GM12878 (cell line): ENCODE measurements around the gene DNAJC2. TPM values are rescaled to one million over a fixed set of nuclear protein-coding genes. Genes with fewer than 3 reads are reported as not detected.

Source experiments
- ATAC-seq: fragments of 200-7000 bp; cut with Tn5 transposase; 3 replicates; pipeline ENCODE4 v1.9.1; 2020; ENCODE audit warnings: mild to moderate bottlenecking, moderate library complexity
- BruUV-seq: library from RNA; stranded (reverse); fragments of 400-500 nt; replicated peaks from 2 replicates; lab custom pipeline; 2021; lab: Mats Ljungman, UMichigan
- CTCF ChIA-PET: fragments of 300-600 bp; sonication (Branson Sonifier 250); formaldehyde crosslinking; extraction: SDS; loops from one replicate; lab custom pipeline; 2021; ENCODE audit warnings: inconsistent platforms; lab: Yijun Ruan, JAX
- POLR2A ChIA-PET: fragments of 350-600 bp; formaldehyde crosslinking; extraction: SDS; loops from one replicate; lab custom pipeline; 2021; ENCODE audit warnings: inconsistent platforms; lab: Charles Lee
- RAD21 ChIA-PET: fragments of 300-600 bp; sonication (Branson Sonifier 250); formaldehyde crosslinking; loops from one replicate; lab custom pipeline; 2023; ENCODE audit warnings: antibody characterized with exemption; ENCODE audit not compliant: unreplicated experiment; lab: Charles Lee
- SMC1A ChIA-PET: fragments of 300-600 bp; sonication (Branson Sonifier 250); formaldehyde crosslinking; loops from one replicate; lab custom pipeline; 2023; ENCODE audit not compliant: unreplicated experiment, uncharacterized antibody; lab: Charles Lee
- DNase-seq: peaks from one replicate; pipeline ENCODE4 v3.0.0-alpha.2; 2011; ENCODE audit warnings: low read depth, low spot score
- FAIRE-seq: peaks from 3 replicates; lab custom pipeline; 2011; peaks lifted over from hg19 to GRCh38; lab: Jason Lieb, UNC
- H2AFZ ChIP-seq: 2 replicates; pipeline ENCODE4 v1.6.0; 2011; ENCODE audit warnings: low read depth, low read length, control low read depth; ENCODE audit not compliant: control insufficient read depth
- H3K27ac ChIP-seq: 2 replicates; pipeline ENCODE4 v1.5.1; 2011; ENCODE audit warnings: control low read depth; ENCODE audit not compliant: control insufficient read depth, insufficient read depth
- H3K27me3 ChIP-seq, 2 experiments: replicated peaks in 1 of 2; 2 replicates each; pipeline versions ENCODE4 v1.6.0 to v1.6.1; 2011; ENCODE audit warnings: low read length in 1 of 2; ENCODE audit not compliant: control insufficient read depth in 2 of 2, insufficient read depth in 2 of 2
- H3K36me3 ChIP-seq, 2 experiments: 2 replicates each; pipeline ENCODE4 v1.5.1; 2011; ENCODE audit warnings: low read length in 1 of 2; ENCODE audit not compliant: control insufficient read depth in 2 of 2, insufficient read depth in 2 of 2
- H3K4me1 ChIP-seq: 2 replicates; pipeline ENCODE4 v1.6.1; 2011; ENCODE audit warnings: mild to moderate bottlenecking, low read length, moderate library complexity, mixed read lengths; ENCODE audit not compliant: control insufficient read depth, insufficient read depth
- H3K4me2 ChIP-seq: 2 replicates; pipeline ENCODE4 v1.6.0; 2011; ENCODE audit warnings: control low read depth; ENCODE audit not compliant: control insufficient read depth, insufficient read depth
- H3K4me3 ChIP-seq: fragments of 200-600 bp; sonication (generic); 2 replicates; pipeline ENCODE4 v1.5.1; 2016
- H3K79me2 ChIP-seq: 2 replicates; pipeline ENCODE4 v1.6.0; 2011; ENCODE audit warnings: low read length; ENCODE audit not compliant: control insufficient read depth, insufficient read depth
- H3K9ac ChIP-seq: 2 replicates; pipeline ENCODE4 v1.8.0; 2011; ENCODE audit warnings: low read length, control low read depth, mixed read lengths; ENCODE audit not compliant: control insufficient read depth, insufficient read depth
- H3K9me3 ChIP-seq: replicated peaks from 3 replicates; pipeline ENCODE4 v1.5.1; 2011; ENCODE audit warnings: mild to moderate bottlenecking, low read length; ENCODE audit not compliant: control insufficient read depth, insufficient read depth
- H4K20me1 ChIP-seq: 2 replicates; pipeline ENCODE4 v1.6.0; 2011; ENCODE audit not compliant: control insufficient read depth, insufficient read depth
- BCL3 ChIP-seq: IDR thresholded peaks from 2 replicates; pipeline ENCODE4 v1.6.1; 2011; ENCODE audit warnings: borderline replicate concordance, low read depth, mild to moderate bottlenecking, moderate library complexity, low read length; ENCODE audit not compliant: insufficient read depth, poor library complexity, severe bottlenecking
- CBFB ChIP-seq: IDR thresholded peaks from 2 replicates; pipeline ENCODE4 v1.6.1; 2016; ENCODE audit warnings: antibody characterized with exemption, low read depth
- CREM ChIP-seq: IDR thresholded peaks from 2 replicates; pipeline ENCODE4 v1.6.1; 2014; ENCODE audit warnings: antibody characterized with exemption, low read depth
- GATAD2B ChIP-seq: fragments of 450-650 bp; conservative IDR thresholded peaks from 2 replicates; pipeline ENCODE4 v1.6.1; 2017; ENCODE audit warnings: low read depth, mild to moderate bottlenecking, moderate library complexity
- JUND ChIP-seq: IDR thresholded peaks from 2 replicates; pipeline ENCODE4 v1.6.1; 2012; ENCODE audit warnings: low read depth, mild to moderate bottlenecking, low read length, improper control_type of control experiment, moderate library complexity
- MXI1 ChIP-seq: fragments of 150-350 bp; IDR thresholded peaks from 2 replicates; pipeline ENCODE4 v1.6.1; 2011; ENCODE audit warnings: low read depth, mild to moderate bottlenecking, inconsistent platforms, low read length, improper control_type of control experiment
- NR2F1 ChIP-seq: fragments of 450-650 bp; conservative IDR thresholded peaks from 2 replicates; pipeline ENCODE4 v1.6.1; 2017; ENCODE audit warnings: mild to moderate bottlenecking
- SREBF1 ChIP-seq: IDR thresholded peaks from 2 replicates; pipeline ENCODE4 v1.6.1; 2012; ENCODE audit warnings: mild to moderate bottlenecking, low read length
- SRF ChIP-seq, 2 experiments: IDR thresholded peaks; 2 replicates each; pipeline ENCODE4 v1.6.1; 2011; ENCODE audit warnings: low read depth in 2 of 2, low read length in 2 of 2, mild to moderate bottlenecking in 1 of 2, moderate library complexity in 1 of 2
- SUZ12 ChIP-seq: fragments of 200-600 bp; sonication (generic); IDR thresholded peaks from one replicate; pipeline ENCODE4 v1.6.1; 2018; ENCODE audit warnings: antibody characterized with exemption, mild to moderate bottlenecking; ENCODE audit not compliant: unreplicated experiment
- TCF12 ChIP-seq: IDR thresholded peaks from 2 replicates; pipeline ENCODE4 v1.6.1; 2011; ENCODE audit warnings: low read depth, mild to moderate bottlenecking, low read length
- ZSCAN29 ChIP-seq: fragments of 450-650 bp; IDR thresholded peaks from 2 replicates; pipeline ENCODE4 v1.6.1; 2017; ENCODE audit warnings: mild to moderate bottlenecking, moderate library complexity
- WGBS: methylation state at CpG from one replicate; pipeline ENCODE4 v1.1.6; 2016; ENCODE audit warnings: low lambda C conversion rate; ENCODE audit not compliant: insufficient replicate concordance, insufficient coverage; ENCODE audit errors: missing lambda C conversion rate; 5-methylcytosine and 5-hydroxymethylcytosine counted together
- in situ Hi-C: fragments of 300-500 bp; cut with MboI; formaldehyde crosslinking; loops from 9 replicates; pipeline ENCODE4 v1.14.3; 2018; ENCODE audit warnings: mixed read lengths
- intact Hi-C: fragments of 100-400 bp; cut with micrococcal nuclease; formaldehyde crosslinking; loops from one replicate; pipeline ENCODE4 v1.14.2; 2022; ENCODE audit not compliant: unreplicated experiment
- polyA plus RNA-seq, 11 experiments: library from polyadenylated mRNA; depleted of rRNA in 4 of 11; unstranded in 6 of 11; stranded (reverse) in 5 of 11; fragments of >200 nt; fragmentation: Nextera tagmentation in 4 of 11; fragmentation: Illumina TruSeq in 1 of 11; extraction: Ambion mirVana in 4 of 11; extraction: Trizol in 1 of 11; gene quantifications; 1 replicate in 1 of 11; 2 replicates in 10 of 11; pipeline versions ENCODE4 v1.2.1 to v1.2.3, GENCODE V29; 2011 to 2016; ENCODE audit warnings: inconsistent platforms in 2 of 11, missing spikeins in 2 of 11, low read depth in 1 of 11
- total RNA-seq, 4 experiments: library from RNA; depleted of rRNA in 3 of 4; stranded (reverse); fragments of >200 nt in 3 of 4; fragmentation: Illumina TruSeq in 1 of 4; extraction: Trizol in 1 of 4; gene quantifications; 2 replicates each; pipeline versions ENCODE4 v1.2.1 to v1.2.3, GENCODE V29; 2013 to 2021

Gene DNAJC2
- total and polyA plus RNA-seq, 10 of the 15 experiments (the other 5 are each of a cell fraction or from before 2014, with no cell fraction given): 18.2 to 63.1 (median 30.6) TPM

GRCh38 chr7:103348959-103349358 is 4.4 kb upstream of the DNAJC2 start (continued):
- TF ChIP-seq BCL3: no peak
- TF ChIP-seq CREM: no peak
- TF ChIP-seq MXI1: no peak
- no peak for TF ChIP-seq NR2F1
- TF ChIP-seq JUND: no peak
- TF ChIP-seq CBFB: no peak

- Histone ChIP-seq H2AFZ (no peak overlapping the region), H3K9me3 (no peaks in the 10 kb centered on the region), H3K36me3 (peaks cover 0 to 4% of the 10 kb centered on the region in 2 experiments; a peak in 1 of 4 replicates), H3K27ac (0 out of 2 replicates have a peak overlapping the region, but pooled peaks have one; percentile 4), H3K4me3 (peak overlapping the region; percentile 93), H3K4me2 (peak overlapping the region; percentile 77), H3K9ac (peak overlapping the region; percentile 84), H4K20me1 (no peaks in the 10 kb centered on the region; the same call in 1 of the 2 replicates), H3K4me1 (peaks cover 7% of the 10 kb centered on the region), H3K79me2 (peaks cover 72% of the 10 kb centered on the region), H3K27me3 (no peaks in the 10 kb centered on the region)
- ChIA-PET POLR2A (no interaction called here), RAD21 (interaction anchor here (1.0 to 1.4 kb wide), 2 partner anchors 50 to 55 kb away, joined by 3 to 4 read pairs; no protein-coding TSS in a partner anchor), CTCF (no interaction called here), SMC1A (interaction anchor here (0.9 kb wide), 1 partner anchor 27 kb away, joined by 3 read pairs; no protein-coding TSS in a partner anchor)
- DNase-seq (no peak), ATAC-seq (no peak), FAIRE-seq (no peak)
- TF ChIP-seq TCF12: no peak
- TF ChIP-seq SREBF1: no peak
- no peak for TF ChIP-seq GATAD2B
- TF ChIP-seq SRF (IDR thresholded peaks at IDR 0.05; ENCODE audit: low read depth in 2 of 2, low read length in 2 of 2): no peak
- no peak for TF ChIP-seq SUZ12
- no peak for TF ChIP-seq ZSCAN29
- BruUV-seq: no TSS peak
- in situ Hi-C loops (loop anchor here (25.0 kb wide), 1 partner anchor 1739 kb away; no protein-coding TSS in a partner anchor), intact Hi-C loops (loop anchor here (10.0 kb wide), 1 partner anchor 204 kb away; the partner anchor contains the start of gene NAPEPLD)
- 47% methylated on average over 13 of the region's 13 CpGs for WGBS
Measured at GRCh38 chr7:103348452-103348851, 3.9 kb upstream of the DNAJC2 start.
